Liver (tissue), 9 donors: ENCODE results near the gene PLD6. TPM values are rescaled to one million over a fixed set of nuclear protein-coding genes. Genes with fewer than 3 reads are reported as not detected.
A peak's percentile ranks its signal among the peaks of the same experiment; 100 is the strongest.

Experiments
- DNase-seq: peaks from one replicate; pipeline ENCODE4 v3.0.0-alpha.2; 2017; ENCODE audit warnings: low spot score
- H3K27ac ChIP-seq, 2 donors: one replicate each; pipeline ENCODE4 v1.7.0; 2013; ENCODE audit warnings: inconsistent platforms in 2 of 2, low read length in 2 of 2, control low read depth in 1 of 2, low read depth in 1 of 2, mild to moderate bottlenecking in 1 of 2
- H3K27me3 ChIP-seq, 4 donors: one replicate each; pipeline versions ENCODE4 v1.6.1 to v1.7.0; 2013; ENCODE audit warnings: low read length in 3 of 4, inconsistent platforms in 1 of 4, mild to moderate bottlenecking in 1 of 4, moderate library complexity in 1 of 4; ENCODE audit not compliant: control insufficient read depth in 4 of 4, insufficient read depth in 4 of 4
- H3K36me3 ChIP-seq, 4 donors: one replicate each; pipeline versions ENCODE4 v1.6.1 to v1.7.0; 2013; ENCODE audit warnings: low read length in 3 of 4, mild to moderate bottlenecking in 3 of 4, low read depth in 1 of 4, moderate library complexity in 1 of 4; ENCODE audit not compliant: control insufficient read depth in 4 of 4, insufficient read depth in 3 of 4
- H3K4me1 ChIP-seq, 4 donors: one replicate each; pipeline versions ENCODE4 v1.6.1 to v1.7.0; 2013; ENCODE audit warnings: low read length in 3 of 4, mild to moderate bottlenecking in 3 of 4, moderate library complexity in 1 of 4; ENCODE audit not compliant: control insufficient read depth in 4 of 4, insufficient read depth in 4 of 4
- H3K4me3 ChIP-seq, 3 donors: one replicate each; pipeline versions ENCODE4 v1.6.1 to v1.7.0; 2013; ENCODE audit warnings: low read length in 3 of 3, control low read depth in 1 of 3, low read depth in 1 of 3, mild to moderate bottlenecking in 1 of 3
- H3K9ac ChIP-seq, 2 donors: one replicate each; pipeline ENCODE4 v1.7.0; 2013; ENCODE audit warnings: low read length in 2 of 2, mild to moderate bottlenecking in 2 of 2, moderate library complexity in 2 of 2, control low read depth in 1 of 2, low read depth in 1 of 2
- H3K9me3 ChIP-seq, 4 donors: one replicate each; pipeline versions ENCODE4 v1.6.1 to v1.7.0; 2013; ENCODE audit warnings: low read length in 3 of 4; ENCODE audit not compliant: control insufficient read depth in 4 of 4
- ATF3 ChIP-seq: IDR thresholded peaks from 2 replicates; pipeline ENCODE4 v1.6.1; 2016; ENCODE audit warnings: antibody characterized with exemption
- CTCF ChIP-seq: fragments of 150-350 bp; IDR thresholded peaks from 2 replicates; pipeline ENCODE4 v1.5.1; 2017; ENCODE audit warnings: improper control_type of control experiment, low read depth, low read length; ENCODE audit not compliant: missing input control
- EGR1 ChIP-seq, 2 donors: IDR thresholded peaks; 2 replicates each; pipeline ENCODE4 v1.6.1; 2016 to 2018; ENCODE audit warnings: antibody characterized with exemption in 2 of 2, low read depth in 2 of 2
- FOXA1 ChIP-seq: IDR thresholded peaks from 2 replicates; pipeline ENCODE4 v1.6.1; 2016; ENCODE audit warnings: antibody characterized with exemption
- FOXA2 ChIP-seq: IDR thresholded peaks from 2 replicates; pipeline ENCODE4 v1.6.1; 2016; ENCODE audit warnings: antibody characterized with exemption
- GABPA ChIP-seq, 2 donors: IDR thresholded peaks in 1 of 2; conservative IDR thresholded peaks in 1 of 2; 2 replicates each; pipeline ENCODE4 v1.6.1; 2016; ENCODE audit warnings: antibody characterized with exemption in 2 of 2, mild to moderate bottlenecking in 1 of 2, moderate library complexity in 1 of 2
- HNF4A ChIP-seq, 2 donors: conservative IDR thresholded peaks; 2 replicates each; pipeline ENCODE4 v1.6.1; 2016; ENCODE audit warnings: antibody characterized with exemption in 2 of 2, mild to moderate bottlenecking in 2 of 2
- HNF4G ChIP-seq: IDR thresholded peaks from 2 replicates; pipeline ENCODE4 v1.6.1; 2016; ENCODE audit warnings: antibody characterized with exemption
- JUND ChIP-seq, 2 donors: IDR thresholded peaks; 2 replicates each; pipeline ENCODE4 v1.6.1; 2016; ENCODE audit warnings: antibody characterized with exemption in 2 of 2
- MAX ChIP-seq: IDR thresholded peaks from 2 replicates; pipeline ENCODE4 v1.6.1; 2016; ENCODE audit warnings: antibody characterized with exemption
- NR2F2 ChIP-seq: IDR thresholded peaks from 2 replicates; pipeline ENCODE4 v1.6.1; 2016; ENCODE audit warnings: antibody characterized with exemption
- RAD21 ChIP-seq, 2 donors: IDR thresholded peaks; 2 replicates each; pipeline ENCODE4 v1.6.1; 2016; ENCODE audit warnings: antibody characterized with exemption in 2 of 2, mild to moderate bottlenecking in 2 of 2
- RXRA ChIP-seq, 2 donors: IDR thresholded peaks; 2 replicates each; pipeline ENCODE4 v1.6.1; 2017 to 2018; ENCODE audit warnings: antibody characterized with exemption in 2 of 2, mild to moderate bottlenecking in 1 of 2
- SP1 ChIP-seq: IDR thresholded peaks from 2 replicates; pipeline ENCODE4 v1.6.1; 2018; ENCODE audit warnings: antibody characterized with exemption, mild to moderate bottlenecking
- TAF1 ChIP-seq: conservative IDR thresholded peaks from 2 replicates; pipeline ENCODE4 v1.6.1; 2016; ENCODE audit warnings: antibody characterized with exemption, mild to moderate bottlenecking
- YY1 ChIP-seq: IDR thresholded peaks from 2 replicates; pipeline ENCODE4 v1.6.1; 2016; ENCODE audit warnings: antibody characterized with exemption, mild to moderate bottlenecking
- WGBS: extraction: QIAGEN DNeasy Blood & Tissue Kit; methylation state at CpG from one replicate; pipeline ENCODE4 v1.1.7; 2013; 5-methylcytosine and 5-hydroxymethylcytosine counted together
- polyA plus RNA-seq, 2 donors: library from polyadenylated mRNA; stranded (reverse) in 1 of 2; unstranded in 1 of 2; fragments of 200-250 nt in 1 of 2; fragments of >200 nt in 1 of 2; fragmentation: Nextera tagmentation in 1 of 2; extraction: Ambion mirVana in 1 of 2; gene quantifications; one replicate each; pipeline versions ENCODE4 v1.2.1 to v1.2.3, GENCODE V29; 2013 to 2015
- total RNA-seq, 2 donors: library from RNA; depleted of rRNA; stranded (reverse); fragments of >200 nt; gene quantifications; one replicate each; pipeline ENCODE4 v1.2.3, GENCODE V29; 2014
- TF ChIP-seq, protein P1 (sequence below): IDR thresholded peaks from 2 replicates; pipeline ENCODE4 v1.6.1; 2016; ENCODE audit warnings: antibody characterized with exemption
- TF ChIP-seq, protein P2 (sequence below): IDR thresholded peaks from 2 replicates; pipeline ENCODE4 v1.6.1; 2016; ENCODE audit warnings: antibody characterized with exemption, mild to moderate bottlenecking
- donor health status: healthy.
- donor health status: healthy.
- donor health status: healthy.
- donor health status: healthy.
- donor health status: healthy.

PLD6 gene
- total and polyA plus RNA-seq, 4 donors: 1.2 to 2.3 (median 1.5) TPM

DNA sequence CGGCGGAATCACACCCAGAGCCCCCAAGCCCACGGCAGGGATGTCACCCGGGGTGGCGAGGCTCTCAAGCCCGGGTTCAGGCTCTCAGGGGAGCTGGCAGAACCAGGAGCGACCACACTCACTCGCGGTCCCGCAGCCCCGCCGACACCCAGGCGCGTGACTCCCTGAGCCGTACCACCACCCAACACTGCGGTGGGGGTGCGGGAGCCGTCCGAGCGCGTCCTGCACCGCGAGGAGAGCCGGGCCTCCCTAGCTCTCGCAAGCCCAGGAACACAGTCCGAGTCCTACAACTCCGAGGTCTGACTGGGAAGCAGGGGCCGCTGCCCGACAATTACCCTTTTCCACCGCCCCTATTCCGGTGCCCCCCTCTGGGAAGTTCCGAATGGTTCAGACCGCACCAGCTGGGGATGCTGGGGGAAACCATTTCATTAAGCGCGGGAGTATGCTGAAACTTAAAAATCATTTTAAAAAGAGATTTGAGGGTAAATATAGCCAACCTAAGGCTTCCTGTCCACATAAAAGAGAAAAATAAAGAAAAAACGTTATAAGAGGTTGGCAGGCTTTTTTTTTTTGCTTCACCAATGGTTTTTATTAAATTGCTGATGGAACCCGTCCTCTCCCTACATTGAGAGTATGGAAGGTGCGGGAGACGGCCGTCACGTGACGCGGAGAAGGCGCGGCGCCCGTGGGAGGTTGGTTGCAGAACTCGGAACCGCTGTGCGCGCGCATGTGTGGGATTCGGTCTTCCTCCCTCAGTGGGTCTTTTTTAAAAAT lies 31.1 kb upstream of the PLD6 start, which contains the start of gene FLCN:
TSS of gene FLCN (minus strand) at position 143 of the 774 bp plus-strand sequence. CDS start 9,031 bp downstream, outside the sequence.
- H3K27ac ChIP-seq: peak within 1 kb of the TSS; percentile 93 to 94
- H3K36me3 ChIP-seq: no peaks in the 10 kb centered on the region
- WGBS: under 1% methylated on average over 53 of the region's 53 CpGs
- DNase-seq: peak; percentile 90
- H3K9me3 ChIP-seq: no peaks in the 10 kb centered on the region
- H3K9ac ChIP-seq: peak within 1 kb of the TSS; percentile 82 to 96
- peak within 1 kb of the TSS; percentile 78 to 94 (median 79) for H3K4me3 ChIP-seq
- H3K4me1 ChIP-seq: peaks cover 0 to 33% (median 24%) of the 10 kb centered on the region in 4 donors
- TF ChIP-seq JUND (IDR thresholded peaks at IDR 0.05) (no peak), TAF1 (no peak), EGR1 (IDR thresholded peaks at IDR 0.05; ENCODE audit: low read depth in 2 of 2) (peak in 1 of 2 donors; percentile 57), SP1 (peak; percentile 1), MAX (peak; percentile 60), HNF4A (conservative IDR thresholded peaks at IDR 0.05) (no peak), FOXA1 (no peak), HNF4G (no peak), ATF3 (peak; percentile 16), RAD21 (IDR thresholded peaks at IDR 0.05) (no peak), YY1 (peak; percentile 74), NR2F2 (no peak), CTCF (no peak), FOXA2 (no peak), GABPA (IDR thresholded peaks at IDR 0.05 in 1 of 2, conservative IDR thresholded peaks at IDR 0.05 in 1 of 2) (peak in 1 of 2 donors; percentile 42), RXRA (IDR thresholded peaks at IDR 0.05) (no peak)
- TF ChIP-seq, protein P1, sequence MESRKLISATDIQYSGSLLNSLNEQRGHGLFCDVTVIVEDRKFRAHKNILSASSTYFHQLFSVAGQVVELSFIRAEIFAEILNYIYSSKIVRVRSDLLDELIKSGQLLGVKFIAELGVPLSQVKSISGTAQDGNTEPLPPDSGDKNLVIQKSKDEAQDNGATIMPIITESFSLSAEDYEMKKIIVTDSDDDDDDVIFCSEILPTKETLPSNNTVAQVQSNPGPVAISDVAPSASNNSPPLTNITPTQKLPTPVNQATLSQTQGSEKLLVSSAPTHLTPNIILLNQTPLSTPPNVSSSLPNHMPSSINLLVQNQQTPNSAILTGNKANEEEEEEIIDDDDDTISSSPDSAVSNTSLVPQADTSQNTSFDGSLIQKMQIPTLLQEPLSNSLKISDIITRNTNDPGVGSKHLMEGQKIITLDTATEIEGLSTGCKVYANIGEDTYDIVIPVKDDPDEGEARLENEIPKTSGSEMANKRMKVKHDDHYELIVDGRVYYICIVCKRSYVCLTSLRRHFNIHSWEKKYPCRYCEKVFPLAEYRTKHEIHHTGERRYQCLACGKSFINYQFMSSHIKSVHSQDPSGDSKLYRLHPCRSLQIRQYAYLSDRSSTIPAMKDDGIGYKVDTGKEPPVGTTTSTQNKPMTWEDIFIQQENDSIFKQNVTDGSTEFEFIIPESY: peak; percentile 62
- TF ChIP-seq, protein P2, sequence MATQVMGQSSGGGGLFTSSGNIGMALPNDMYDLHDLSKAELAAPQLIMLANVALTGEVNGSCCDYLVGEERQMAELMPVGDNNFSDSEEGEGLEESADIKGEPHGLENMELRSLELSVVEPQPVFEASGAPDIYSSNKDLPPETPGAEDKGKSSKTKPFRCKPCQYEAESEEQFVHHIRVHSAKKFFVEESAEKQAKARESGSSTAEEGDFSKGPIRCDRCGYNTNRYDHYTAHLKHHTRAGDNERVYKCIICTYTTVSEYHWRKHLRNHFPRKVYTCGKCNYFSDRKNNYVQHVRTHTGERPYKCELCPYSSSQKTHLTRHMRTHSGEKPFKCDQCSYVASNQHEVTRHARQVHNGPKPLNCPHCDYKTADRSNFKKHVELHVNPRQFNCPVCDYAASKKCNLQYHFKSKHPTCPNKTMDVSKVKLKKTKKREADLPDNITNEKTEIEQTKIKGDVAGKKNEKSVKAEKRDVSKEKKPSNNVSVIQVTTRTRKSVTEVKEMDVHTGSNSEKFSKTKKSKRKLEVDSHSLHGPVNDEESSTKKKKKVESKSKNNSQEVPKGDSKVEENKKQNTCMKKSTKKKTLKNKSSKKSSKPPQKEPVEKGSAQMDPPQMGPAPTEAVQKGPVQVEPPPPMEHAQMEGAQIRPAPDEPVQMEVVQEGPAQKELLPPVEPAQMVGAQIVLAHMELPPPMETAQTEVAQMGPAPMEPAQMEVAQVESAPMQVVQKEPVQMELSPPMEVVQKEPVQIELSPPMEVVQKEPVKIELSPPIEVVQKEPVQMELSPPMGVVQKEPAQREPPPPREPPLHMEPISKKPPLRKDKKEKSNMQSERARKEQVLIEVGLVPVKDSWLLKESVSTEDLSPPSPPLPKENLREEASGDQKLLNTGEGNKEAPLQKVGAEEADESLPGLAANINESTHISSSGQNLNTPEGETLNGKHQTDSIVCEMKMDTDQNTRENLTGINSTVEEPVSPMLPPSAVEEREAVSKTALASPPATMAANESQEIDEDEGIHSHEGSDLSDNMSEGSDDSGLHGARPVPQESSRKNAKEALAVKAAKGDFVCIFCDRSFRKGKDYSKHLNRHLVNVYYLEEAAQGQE: peak; percentile 11
- no peaks in the 10 kb centered on the region for H3K27me3 ChIP-seq
